Measurements from ENCODE around the gene GLIS1.

Gene GLIS1

GRCh38 chr1:53690411-53690810 is 48.6 kb downstream of the GLIS1 start:
- no peak for DNase-seq

GRCh38 chr1:53689736-53690326 is 49.1 kb downstream of the GLIS1 start:
- DNase-seq = no peak

GRCh38 chr1:53689223-53689622 is 49.7 kb downstream of the GLIS1 start:
- no peak for DNase-seq

GRCh38 chr1:53688381-53689102 is 50.4 kb downstream of the GLIS1 start:
- no peak for DNase-seq

GRCh38 chr1:53687901-53688300 is 51.1 kb downstream of the GLIS1 start:
- no peak for DNase-seq

- no peak for DNase-seq
Measured at GRCh38 chr1:53687426-53687825, 51.5 kb downstream of the GLIS1 start.

- DNase-seq = no peak
Measured at GRCh38 chr1:53686965-53687267, 52.0 kb downstream of the GLIS1 start.

GRCh38 chr1:53686091-53686964 is 52.6 kb downstream of the GLIS1 start:
- no peak for DNase-seq

- no peak for DNase-seq
Measured at GRCh38 chr1:53685272-53686051, 53.5 kb downstream of the GLIS1 start.

GRCh38 chr1:53684741-53685140 is 54.2 kb downstream of the GLIS1 start:
- DNase-seq = no peak

- DNase-seq = no peak
Measured at GRCh38 chr1:53683986-53684740, 54.8 kb downstream of the GLIS1 start.

- DNase-seq = no peak
Measured at GRCh38 chr1:53682881-53683280, 56.1 kb downstream of the GLIS1 start.

GRCh38 chr1:53681977-53682685 is 56.8 kb downstream of the GLIS1 start:
- DNase-seq = no peak

- DNase-seq = no peak
Measured at GRCh38 chr1:53681351-53681976, 57.5 kb downstream of the GLIS1 start.

GRCh38 chr1:53680868-53681267 is 58.1 kb downstream of the GLIS1 start:
- no peak for DNase-seq

- no peak for DNase-seq
Measured at GRCh38 chr1:53678938-53679825, 59.8 kb downstream of the GLIS1 start.

- DNase-seq = no peak
Measured at GRCh38 chr1:53678507-53678906, 60.5 kb downstream of the GLIS1 start.

GRCh38 chr1:53678046-53678445 is 60.9 kb downstream of the GLIS1 start:
- no peak for DNase-seq

- no peak for DNase-seq
Measured at GRCh38 chr1:53677486-53677885, 61.5 kb downstream of the GLIS1 start.

GRCh38 chr1:53672785-53673184 is 66.2 kb downstream of the GLIS1 start:
- DNase-seq = no peak
